Measurements from ENCODE around the gene MEN1. TPM values are rescaled to one million over a fixed set of nuclear protein-coding genes. Genes with fewer than 3 reads are reported as not detected.

Gene MEN1
- total RNA-seq, 4 donors from 2014 or later = 26.9 to 46.6 (median 36.1) TPM

GRCh38 chr11:64856382-64857227 is 46.3 kb upstream of the MEN1 start:
- 55% methylated on average over 19 of the region's 20 CpGs for WGBS
- peak overlapping the region; percentile 12 for H3K4me3 ChIP-seq
- peak overlapping the region; percentile 80 for H3K27ac ChIP-seq
- peaks cover 33% of the 10 kb centered on the region for H3K36me3 ChIP-seq
- H3K27me3 ChIP-seq = no peaks in the 10 kb centered on the region
- H3K9me3 ChIP-seq = no peaks in the 10 kb centered on the region
- peak in 1 of 2 donors; percentile 94 for DNase-seq (ENCODE audit: low spot score in 2 of 2)
- peaks cover 76% of the 10 kb centered on the region for H3K4me1 ChIP-seq
- TF ChIP-seq EP300 (IDR thresholded peaks at IDR 0.05) (peak; percentile 15), POLR2AphosphoS5 (IDR thresholded peaks at IDR 0.05) (peak in 1 of 3 donors; percentile 76), POLR2A (IDR thresholded peaks at IDR 0.05) (no peak)
- TF ChIP-seq, protein P1, sequence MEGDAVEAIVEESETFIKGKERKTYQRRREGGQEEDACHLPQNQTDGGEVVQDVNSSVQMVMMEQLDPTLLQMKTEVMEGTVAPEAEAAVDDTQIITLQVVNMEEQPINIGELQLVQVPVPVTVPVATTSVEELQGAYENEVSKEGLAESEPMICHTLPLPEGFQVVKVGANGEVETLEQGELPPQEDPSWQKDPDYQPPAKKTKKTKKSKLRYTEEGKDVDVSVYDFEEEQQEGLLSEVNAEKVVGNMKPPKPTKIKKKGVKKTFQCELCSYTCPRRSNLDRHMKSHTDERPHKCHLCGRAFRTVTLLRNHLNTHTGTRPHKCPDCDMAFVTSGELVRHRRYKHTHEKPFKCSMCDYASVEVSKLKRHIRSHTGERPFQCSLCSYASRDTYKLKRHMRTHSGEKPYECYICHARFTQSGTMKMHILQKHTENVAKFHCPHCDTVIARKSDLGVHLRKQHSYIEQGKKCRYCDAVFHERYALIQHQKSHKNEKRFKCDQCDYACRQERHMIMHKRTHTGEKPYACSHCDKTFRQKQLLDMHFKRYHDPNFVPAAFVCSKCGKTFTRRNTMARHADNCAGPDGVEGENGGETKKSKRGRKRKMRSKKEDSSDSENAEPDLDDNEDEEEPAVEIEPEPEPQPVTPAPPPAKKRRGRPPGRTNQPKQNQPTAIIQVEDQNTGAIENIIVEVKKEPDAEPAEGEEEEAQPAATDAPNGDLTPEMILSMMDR (IDR thresholded peaks at IDR 0.05) = no peak

- H3K36me3 ChIP-seq = peaks cover 33% of the 10 kb centered on the region
- DNase-seq (ENCODE audit: low spot score in 2 of 2) = no peak
- 80% methylated on average over 14 of the region's 22 CpGs for WGBS
- H3K27me3 ChIP-seq = no peaks in the 10 kb centered on the region
- H3K4me1 ChIP-seq = peaks cover 82% of the 10 kb centered on the region
- H3K9me3 ChIP-seq = no peaks in the 10 kb centered on the region
- H3K27ac ChIP-seq = peak overlapping the region; percentile 80
- no peak overlapping the region for H3K4me3 ChIP-seq
- no peak for TF ChIP-seq EP300 (IDR thresholded peaks at IDR 0.05)
- TF ChIP-seq POLR2AphosphoS5 (IDR thresholded peaks at IDR 0.05) = no peak
- TF ChIP-seq, protein P1 (IDR thresholded peaks at IDR 0.05) = no peak
- no peak for TF ChIP-seq POLR2A (IDR thresholded peaks at IDR 0.05)
Observed at GRCh38 chr11:64855596-64856304, 45.4 kb upstream of the MEN1 start.

DNA sequence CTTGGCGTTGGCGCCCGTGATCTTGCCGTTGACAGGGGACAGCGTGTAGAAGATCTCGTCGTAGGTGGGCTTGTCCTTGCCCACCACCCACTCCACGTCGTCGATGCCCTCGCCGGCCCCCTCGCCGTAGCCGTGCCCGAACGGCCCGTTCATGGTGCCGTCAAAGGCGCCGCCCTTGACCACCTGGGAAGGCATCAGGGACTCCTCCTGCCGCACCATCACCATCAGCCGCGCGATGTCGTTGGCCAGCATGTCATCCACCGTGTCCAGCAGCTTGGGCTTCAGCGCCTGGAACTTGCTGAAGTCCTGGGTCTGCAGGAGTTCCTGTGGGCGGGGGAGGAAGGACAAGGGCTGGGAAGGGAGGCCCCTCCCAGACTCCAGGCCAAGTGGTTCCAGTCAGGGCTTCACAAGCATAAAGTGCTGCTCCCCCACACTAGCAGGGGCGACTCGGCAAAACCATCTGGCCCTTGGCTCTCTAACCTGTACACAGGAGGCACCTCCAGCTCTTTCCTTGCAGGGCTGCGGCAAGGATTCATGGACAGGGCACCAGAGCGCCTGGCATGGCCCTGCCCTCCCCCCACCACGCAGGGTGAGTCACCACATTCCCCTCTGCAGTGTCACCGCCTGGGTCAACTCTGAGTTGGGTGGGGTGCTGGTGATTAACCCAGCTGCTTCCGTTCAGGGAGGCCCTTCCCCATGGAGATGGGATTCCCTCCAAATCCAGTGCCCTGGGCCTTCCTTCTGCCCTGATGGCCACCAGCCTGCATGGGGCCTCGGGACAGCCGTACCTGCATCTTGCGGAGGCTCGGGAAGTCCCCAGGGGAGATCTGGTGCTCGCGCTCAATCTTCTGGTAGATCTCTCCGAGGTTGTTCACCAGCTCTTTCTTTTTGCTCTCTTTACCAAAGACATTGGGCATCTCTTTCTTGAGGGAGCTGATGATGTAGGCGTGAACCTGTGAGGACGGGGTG is 44.5 kb upstream of the MEN1 start:
- no peaks in the 10 kb centered on the region for H3K9me3 ChIP-seq
- peak; percentile 94 to 95 for DNase-seq (ENCODE audit: low spot score in 2 of 2)
- H3K4me3 ChIP-seq = no peak overlapping the region
- H3K36me3 ChIP-seq = peaks cover 31% of the 10 kb centered on the region
- no peaks in the 10 kb centered on the region for H3K27me3 ChIP-seq
- H3K4me1 ChIP-seq = peaks cover 86% of the 10 kb centered on the region
- TF ChIP-seq EP300 (IDR thresholded peaks at IDR 0.05) (peak; percentile 56), POLR2A (IDR thresholded peaks at IDR 0.05) (no peak), POLR2AphosphoS5 (IDR thresholded peaks at IDR 0.05) (peak in 2 of 3 donors; percentile 94 to 99)
- TF ChIP-seq, protein P1 (IDR thresholded peaks at IDR 0.05) = no peak
- WGBS = 60% methylated on average over 36 of the region's 45 CpGs
- H3K27ac ChIP-seq = peak overlapping the region; percentile 80

- no peak for DNase-seq (ENCODE audit: low spot score in 2 of 2)
- H3K4me3 ChIP-seq = no peak overlapping the region
- H3K9me3 ChIP-seq = no peaks in the 10 kb centered on the region
- H3K27ac ChIP-seq = peak overlapping the region; percentile 80
- H3K4me1 ChIP-seq = peaks cover 86% of the 10 kb centered on the region
- WGBS = 96% methylated on average over 9 of the region's 25 CpGs
- H3K36me3 ChIP-seq = peaks cover 24% of the 10 kb centered on the region
- TF ChIP-seq POLR2A (IDR thresholded peaks at IDR 0.05) (no peak), EP300 (IDR thresholded peaks at IDR 0.05) (no peak), POLR2AphosphoS5 (IDR thresholded peaks at IDR 0.05) (no peak)
- TF ChIP-seq, protein P1 (IDR thresholded peaks at IDR 0.05) = no peak
- H3K27me3 ChIP-seq = no peaks in the 10 kb centered on the region
Observed at GRCh38 chr11:64854157-64854533, 43.8 kb upstream of the MEN1 start.
